K562 (cell line): ENCODE data around the gene RSBN1L. TPM values are rescaled to one million over a fixed set of nuclear protein-coding genes. Genes with fewer than 3 reads are reported as not detected.

ENCODE experiments used
- E2F5 ChIP-seq: sonication (generic); formaldehyde crosslinking; IDR thresholded peaks from 2 replicates; pipeline ENCODE4 v1.8.0; 2022; ENCODE audit warnings: mild to moderate bottlenecking, missing genetic modification reagents
- FOXA3 ChIP-seq, 2 experiments: fragments of 450-650 bp in 1 of 2; sonication (generic) in 1 of 2; formaldehyde crosslinking; IDR thresholded peaks in 1 of 2; conservative IDR thresholded peaks in 1 of 2; 2 replicates each; pipeline versions ENCODE4 v1.4.0 to v1.8.0; 2020 to 2022; ENCODE audit warnings: mild to moderate bottlenecking in 2 of 2, missing genetic modification reagents in 1 of 2
- GTF2F1 ChIP-seq: IDR thresholded peaks from 2 replicates; pipeline ENCODE4 v1.6.1; 2011; ENCODE audit warnings: low read depth, low read length, improper control_type of control experiment
- RREB1 ChIP-seq: fragments of 250-450 bp; sonication (Bioruptor Pico); IDR thresholded peaks from 2 replicates; pipeline ENCODE4 v1.4.0; 2020
- SUPT5H ChIP-seq: fragments of 450-650 bp; IDR thresholded peaks from 2 replicates; pipeline ENCODE4 v1.6.1; 2016
- ZKSCAN3 ChIP-seq: fragments of 250-450 bp; sonication (Bioruptor Pico); IDR thresholded peaks from 2 replicates; pipeline ENCODE4 v1.4.0; 2020
- ZNF282 ChIP-seq: sonication (generic); formaldehyde crosslinking; IDR thresholded peaks from 2 replicates; pipeline ENCODE4 v1.8.1; 2023; ENCODE audit warnings: missing genetic modification reagents
- ZNF76 ChIP-seq: fragments of 250-450 bp; sonication (Bioruptor Pico); IDR thresholded peaks from 2 replicates; pipeline ENCODE4 v1.4.0; 2020; ENCODE audit warnings: mild to moderate bottlenecking, moderate library complexity, borderline replicate concordance
- polyA plus RNA-seq, 8 experiments: library from polyadenylated mRNA; depleted of rRNA in 4 of 8; stranded (reverse) in 5 of 8; unstranded in 3 of 8; fragments of >200 nt; fragmentation: Nextera tagmentation in 2 of 8; fragmentation: Illumina TruSeq in 1 of 8; extraction: Ambion mirVana in 2 of 8; extraction: Trizol in 1 of 8; gene quantifications; 2 replicates each; pipeline versions ENCODE4 v1.2.1 to v1.2.3, GENCODE V29; 2011 to 2014; ENCODE audit warnings: inconsistent platforms in 1 of 8, missing spikeins in 1 of 8
- total RNA-seq, 7 experiments: library from RNA; depleted of rRNA in 6 of 7; stranded (reverse); fragments of >200 nt in 6 of 7; fragmentation: Illumina TruSeq in 2 of 7; extraction: Trizol in 2 of 7; gene quantifications; 2 replicates each; pipeline versions ENCODE4 v1.2.1 to v1.2.3, GENCODE V29; 2011 to 2021; ENCODE audit warnings: low replicate concordance in 1 of 7
- TF ChIP-seq, protein P1 (sequence below): sonication (generic); formaldehyde crosslinking; IDR thresholded peaks from 2 replicates; pipeline ENCODE4 v1.8.1; 2022; ENCODE audit warnings: missing genetic modification reagents

The RSBN1L gene
- total and polyA plus RNA-seq, 9 of the 15 experiments (the other 6 are each of a cell fraction or from before 2014, with no cell fraction given), result 6.2 to 35.2 (median 20.1) TPM

DNA sequence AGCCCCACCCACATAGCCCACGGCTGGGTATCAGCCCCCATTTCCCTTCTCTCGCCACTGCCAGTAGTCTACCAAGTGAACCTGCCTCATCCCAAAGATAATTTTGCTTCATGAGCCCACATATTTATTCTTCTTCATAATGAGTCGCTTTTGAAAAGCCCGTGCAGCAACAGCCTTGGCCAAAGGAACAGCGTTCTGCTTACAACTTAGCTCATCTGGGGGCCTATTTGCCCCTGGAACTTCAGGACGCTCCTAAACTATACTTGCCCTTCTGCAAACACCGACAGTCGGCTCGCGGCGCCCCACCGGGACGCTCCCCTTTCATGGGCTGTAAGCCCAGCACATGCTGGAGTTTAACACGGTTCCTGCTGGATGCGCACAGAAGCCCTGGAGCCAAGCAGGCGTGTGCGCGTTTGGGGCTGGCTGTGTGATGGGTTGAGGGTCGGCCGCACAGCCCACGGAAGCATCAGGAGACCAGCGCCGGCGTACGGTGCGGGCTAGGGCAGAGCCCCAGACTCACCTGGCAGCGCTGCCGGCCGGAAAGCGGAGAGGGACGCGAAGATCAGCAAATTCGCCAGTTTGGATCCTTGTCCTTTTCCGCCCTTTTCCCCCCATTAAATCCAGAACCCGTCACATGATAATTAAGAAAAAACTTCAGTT lies 101.6 kb downstream of the RSBN1L start (continued):
- 0 out of 2 replicates have a peak, but pooled peaks have one; percentile 84 for TF ChIP-seq E2F5 (CRISPR knock-in tag)
- no peak for TF ChIP-seq ZNF282 (CRISPR knock-in tag)
- TF ChIP-seq GTF2F1, result 0 out of 2 replicates have a peak, but pooled peaks have one; percentile 29
- peak; percentile 81; the same call in 1 of the 2 replicates for TF ChIP-seq RREB1 (CRISPR knock-in tag)
- TF ChIP-seq, protein P1, sequence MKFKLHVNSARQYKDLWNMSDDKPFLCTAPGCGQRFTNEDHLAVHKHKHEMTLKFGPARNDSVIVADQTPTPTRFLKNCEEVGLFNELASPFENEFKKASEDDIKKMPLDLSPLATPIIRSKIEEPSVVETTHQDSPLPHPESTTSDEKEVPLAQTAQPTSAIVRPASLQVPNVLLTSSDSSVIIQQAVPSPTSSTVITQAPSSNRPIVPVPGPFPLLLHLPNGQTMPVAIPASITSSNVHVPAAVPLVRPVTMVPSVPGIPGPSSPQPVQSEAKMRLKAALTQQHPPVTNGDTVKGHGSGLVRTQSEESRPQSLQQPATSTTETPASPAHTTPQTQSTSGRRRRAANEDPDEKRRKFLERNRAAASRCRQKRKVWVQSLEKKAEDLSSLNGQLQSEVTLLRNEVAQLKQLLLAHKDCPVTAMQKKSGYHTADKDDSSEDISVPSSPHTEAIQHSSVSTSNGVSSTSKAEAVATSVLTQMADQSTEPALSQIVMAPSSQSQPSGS (CRISPR knock-in tag), result no peak
- peak; percentile 78; the same call in 1 of the 2 replicates for TF ChIP-seq ZNF76 (CRISPR knock-in tag)
- peak; percentile 69 for TF ChIP-seq SUPT5H
- no peak for TF ChIP-seq ZKSCAN3 (CRISPR knock-in tag)
- no peak for TF ChIP-seq FOXA3 (CRISPR knock-in tag; conservative IDR thresholded peaks at IDR 0.05 in 1 of 2, IDR thresholded peaks at IDR 0.05 in 1 of 2)
